Subcutaneous abdominal adipose tissue (tissue), 5 donors: ENCODE data around the gene METRNL.

Experiments
- H3K27ac ChIP-seq: one replicate; pipeline ENCODE4 v1.7.0; 2013; ENCODE audit warnings: low read depth, mild to moderate bottlenecking, inconsistent platforms, low read length, moderate library complexity
- H3K27me3 ChIP-seq, 5 donors: one replicate each; pipeline ENCODE4 v1.7.0; 2013; ENCODE audit warnings: low read length in 5 of 5, inconsistent platforms in 1 of 5; ENCODE audit not compliant: control insufficient read depth in 5 of 5, insufficient read depth in 4 of 5
- H3K36me3 ChIP-seq, 5 donors: one replicate each; pipeline ENCODE4 v1.7.0; 2013; ENCODE audit warnings: low read length in 5 of 5; ENCODE audit not compliant: control insufficient read depth in 5 of 5, insufficient read depth in 5 of 5
- H3K4me1 ChIP-seq, 5 donors: one replicate each; pipeline ENCODE4 v1.7.0; 2013; ENCODE audit warnings: low read length in 5 of 5, mild to moderate bottlenecking in 3 of 5, moderate library complexity in 1 of 5; ENCODE audit not compliant: control insufficient read depth in 5 of 5, insufficient read depth in 5 of 5
- H3K4me3 ChIP-seq, 5 donors: one replicate each; pipeline ENCODE4 v1.7.0; 2013; ENCODE audit warnings: low read length in 5 of 5, low read depth in 1 of 5
- H3K9ac ChIP-seq, 5 donors: one replicate each; pipeline ENCODE4 v1.7.0; 2013; ENCODE audit warnings: low read length in 5 of 5, mild to moderate bottlenecking in 4 of 5, moderate library complexity in 3 of 5
- H3K9me3 ChIP-seq, 5 donors: one replicate each; pipeline ENCODE4 v1.7.0; 2013; ENCODE audit warnings: low read length in 5 of 5; ENCODE audit not compliant: control insufficient read depth in 5 of 5
- donor health status: healthy.
- donor health status: healthy.
- donor health status: healthy.
- donor health status: healthy.
- donor health status: healthy.

Gene METRNL

GRCh38 chr17:83111516-83112282 lies 32.3 kb downstream of the METRNL start:
- H3K27ac ChIP-seq, result no peak overlapping the region
- H3K27me3 ChIP-seq, result no peaks in the 10 kb centered on the region

GRCh38 chr17:83113381-83113780 lies 34.0 kb downstream of the METRNL start:
- peaks cover 5 to 24% (median 21%) of the 10 kb centered on the region in 5 donors for H3K4me1 ChIP-seq
- no peak overlapping the region for H3K9ac ChIP-seq
- no peaks in the 10 kb centered on the region for H3K9me3 ChIP-seq
- H3K36me3 ChIP-seq, result no peaks in the 10 kb centered on the region
- H3K27ac ChIP-seq, result no peak overlapping the region
- no peaks in the 10 kb centered on the region for H3K27me3 ChIP-seq
- no peak overlapping the region for H3K4me3 ChIP-seq

More at GRCh38 chr17:83111516-83112282, 32.3 kb downstream of the METRNL start:
- Histone ChIP-seq H3K4me1 (peaks cover 11 to 34% (median 30%) of the 10 kb centered on the region in 5 donors), H3K9me3 (no peaks in the 10 kb centered on the region), H3K36me3 (no peaks in the 10 kb centered on the region), H3K4me3 (no peak overlapping the region), H3K9ac (no peak overlapping the region)

DNA sequence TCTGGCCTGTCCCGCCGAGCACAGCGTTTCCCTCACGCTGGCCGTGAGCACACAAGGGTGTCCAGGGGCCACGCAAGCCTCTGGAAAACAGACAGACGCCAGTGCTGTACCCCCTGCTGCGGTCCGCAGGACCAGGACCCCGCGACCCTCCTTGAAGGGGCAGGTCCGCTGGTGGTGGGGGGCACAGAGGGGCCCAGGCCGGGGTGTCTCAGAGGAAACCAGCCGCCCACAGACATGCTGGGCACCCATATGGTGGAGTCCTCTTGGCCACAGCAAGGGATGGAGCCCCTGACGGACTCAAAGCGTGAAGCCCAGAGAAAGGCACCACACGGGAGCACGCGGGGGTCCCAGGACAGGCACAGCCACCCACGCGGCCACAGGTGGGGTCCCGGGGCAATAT lies 34.4 kb downstream of the METRNL start:
- Histone ChIP-seq H3K27me3 (no peaks in the 10 kb centered on the region), H3K9ac (no peak overlapping the region), H3K9me3 (no peaks in the 10 kb centered on the region), H3K4me1 (peaks cover 5 to 27% (median 21%) of the 10 kb centered on the region in 5 donors), H3K36me3 (no peaks in the 10 kb centered on the region), H3K27ac (no peak overlapping the region), H3K4me3 (no peak overlapping the region)

- no peak overlapping the region for H3K4me3 ChIP-seq
- H3K36me3 ChIP-seq, result no peaks in the 10 kb centered on the region
- H3K27ac ChIP-seq, result no peak overlapping the region
- no peaks in the 10 kb centered on the region for H3K9me3 ChIP-seq
- H3K9ac ChIP-seq, result no peak overlapping the region
- H3K27me3 ChIP-seq, result no peaks in the 10 kb centered on the region
- H3K4me1 ChIP-seq, result peaks cover 5 to 24% (median 17%) of the 10 kb centered on the region in 5 donors
Measured at GRCh38 chr17:83114706-83115105, 35.3 kb downstream of the METRNL start.

DNA sequence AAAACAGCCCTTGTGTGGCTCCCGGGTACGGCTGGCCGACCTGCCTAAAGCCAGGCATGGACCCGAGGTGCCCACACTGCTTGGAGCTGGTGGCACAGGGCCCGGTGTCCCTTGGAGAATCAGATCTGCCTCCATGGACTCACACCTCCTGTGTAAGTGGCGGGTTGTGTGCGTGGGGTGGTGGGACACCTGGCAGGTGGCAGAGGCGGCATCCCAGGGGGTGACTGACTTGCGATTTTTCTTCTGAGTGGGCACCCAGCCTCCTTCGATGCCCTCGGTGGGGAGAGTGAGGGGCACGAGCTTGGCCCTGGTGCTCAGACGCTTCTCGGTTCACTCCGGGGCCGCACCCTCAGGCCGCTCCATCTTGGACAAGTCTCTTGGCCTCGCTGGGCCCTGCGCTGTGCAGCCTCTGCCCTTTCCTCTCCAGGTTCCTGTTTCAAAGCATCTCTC lies 35.8 kb downstream of the METRNL start:
- Histone ChIP-seq H3K9ac (no peak overlapping the region), H3K27ac (no peak overlapping the region), H3K27me3 (no peaks in the 10 kb centered on the region), H3K4me3 (no peak overlapping the region), H3K4me1 (peaks cover 5 to 20% (median 13%) of the 10 kb centered on the region in 5 donors), H3K36me3 (no peaks in the 10 kb centered on the region), H3K9me3 (no peaks in the 10 kb centered on the region)

DNA sequence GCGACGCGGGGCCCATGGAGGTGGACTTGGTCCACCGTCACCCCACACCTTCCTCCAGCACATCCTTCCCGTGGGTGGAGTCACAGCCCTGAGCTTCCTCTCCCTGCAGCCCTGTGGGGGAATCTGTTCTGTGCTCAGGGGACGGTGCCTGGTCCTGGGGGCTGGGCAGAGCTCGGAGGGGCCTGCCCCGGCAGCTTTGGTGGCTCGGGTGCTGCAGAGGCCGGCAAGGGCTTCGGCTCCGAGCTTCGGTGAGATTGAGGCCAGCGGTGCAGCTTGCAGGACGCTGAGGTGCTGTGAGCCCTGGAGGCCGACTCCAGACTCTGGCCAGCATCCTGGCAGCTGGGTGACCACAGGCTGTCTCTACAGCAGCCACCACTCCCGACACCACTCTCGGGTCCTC lies 36.4 kb downstream of the METRNL start:
- no peaks in the 10 kb centered on the region for H3K9me3 ChIP-seq
- no peak overlapping the region for H3K4me3 ChIP-seq
- H3K27ac ChIP-seq, result no peak overlapping the region
- H3K4me1 ChIP-seq, result peaks cover 3 to 18% (median 7%) of the 10 kb centered on the region in 5 donors
- H3K36me3 ChIP-seq, result no peaks in the 10 kb centered on the region
- H3K9ac ChIP-seq, result no peak overlapping the region
- no peaks in the 10 kb centered on the region for H3K27me3 ChIP-seq

- Histone ChIP-seq H3K36me3 (no peaks in the 10 kb centered on the region), H3K27ac (no peak overlapping the region), H3K4me1 (peaks cover 0 to 15% (median 4%) of the 10 kb centered on the region in 5 donors), H3K27me3 (no peaks in the 10 kb centered on the region), H3K4me3 (no peak overlapping the region), H3K9ac (no peak overlapping the region), H3K9me3 (no peaks in the 10 kb centered on the region)
Measured at GRCh38 chr17:83116311-83116771, 36.9 kb downstream of the METRNL start.

DNA sequence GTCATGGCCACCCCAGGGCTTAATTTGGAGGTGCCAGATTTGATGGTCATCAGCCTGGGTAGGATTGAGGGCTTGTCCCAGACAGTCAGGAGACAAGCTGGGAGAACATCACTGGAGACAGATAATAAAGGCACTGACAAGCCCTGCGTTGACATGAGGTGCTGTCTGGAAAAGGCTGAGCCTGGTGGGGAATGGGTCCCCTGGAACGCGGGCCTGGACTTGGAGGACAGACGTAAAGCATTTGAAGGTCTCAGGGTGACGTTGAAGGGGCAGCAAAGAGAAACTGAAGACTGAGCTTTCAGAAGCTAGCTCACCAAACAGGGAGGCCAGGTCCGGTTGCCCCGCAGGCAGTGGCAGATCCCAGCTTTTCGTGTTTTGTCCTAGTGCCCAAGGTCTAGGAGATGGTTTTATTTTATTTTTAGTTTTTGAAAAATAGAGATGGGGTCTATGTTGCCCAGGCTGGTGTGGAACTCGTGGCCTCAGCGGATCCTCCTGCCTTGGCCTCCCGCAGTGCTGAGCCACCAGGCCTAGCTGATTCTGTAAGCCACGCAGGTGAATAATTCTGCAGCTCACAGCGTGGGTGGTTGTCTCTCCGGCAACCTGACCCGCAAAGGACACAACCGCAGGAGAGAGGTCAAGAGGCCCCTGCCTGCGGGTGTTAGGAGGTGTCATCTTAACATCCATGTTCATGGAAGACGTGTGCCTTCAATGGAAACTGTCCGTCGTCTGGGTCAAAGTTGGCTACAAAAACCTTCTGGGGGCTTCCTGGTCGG lies 37.6 kb downstream of the METRNL start:
- H3K36me3 ChIP-seq, result no peaks in the 10 kb centered on the region
- no peak overlapping the region for H3K27ac ChIP-seq

GRCh38 chr17:83117583-83117982 lies 38.2 kb downstream of the METRNL start:
- H3K27ac ChIP-seq, result no peak overlapping the region
- peaks cover 0 to 15% (median 4%) of the 10 kb centered on the region in 5 donors for H3K4me1 ChIP-seq
- H3K4me3 ChIP-seq, result no peak overlapping the region
- H3K36me3 ChIP-seq, result no peaks in the 10 kb centered on the region
- H3K27me3 ChIP-seq, result peaks cover 0 to 11% (median 0%) of the 10 kb centered on the region in 5 donors
- H3K9ac ChIP-seq, result no peak overlapping the region
- no peaks in the 10 kb centered on the region for H3K9me3 ChIP-seq

More for the DNA sequence above, 37.6 kb downstream of the METRNL start:
- Histone ChIP-seq H3K27me3 (peaks cover 0 to 5% (median 0%) of the 10 kb centered on the region in 5 donors), H3K4me1 (peaks cover 0 to 15% (median 4%) of the 10 kb centered on the region in 5 donors), H3K9ac (no peak overlapping the region), H3K4me3 (no peak overlapping the region), H3K9me3 (no peaks in the 10 kb centered on the region)
